Endothelial cell of hepatic sinusoid (primary cell): ENCODE measurements around the gene ZDHHC18.

ENCODE experiments used
- in situ Hi-C: cut with HindIII; loops from 2 replicates; pipeline ENCODE4 v1.10.0; 2017; ENCODE audit warnings: low sequenced_read_pairs

Gene ZDHHC18, protein sequence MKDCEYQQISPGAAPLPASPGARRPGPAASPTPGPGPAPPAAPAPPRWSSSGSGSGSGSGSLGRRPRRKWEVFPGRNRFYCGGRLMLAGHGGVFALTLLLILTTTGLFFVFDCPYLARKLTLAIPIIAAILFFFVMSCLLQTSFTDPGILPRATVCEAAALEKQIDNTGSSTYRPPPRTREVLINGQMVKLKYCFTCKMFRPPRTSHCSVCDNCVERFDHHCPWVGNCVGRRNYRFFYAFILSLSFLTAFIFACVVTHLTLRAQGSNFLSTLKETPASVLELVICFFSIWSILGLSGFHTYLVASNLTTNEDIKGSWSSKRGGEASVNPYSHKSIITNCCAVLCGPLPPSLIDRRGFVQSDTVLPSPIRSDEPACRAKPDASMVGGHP

DNA sequence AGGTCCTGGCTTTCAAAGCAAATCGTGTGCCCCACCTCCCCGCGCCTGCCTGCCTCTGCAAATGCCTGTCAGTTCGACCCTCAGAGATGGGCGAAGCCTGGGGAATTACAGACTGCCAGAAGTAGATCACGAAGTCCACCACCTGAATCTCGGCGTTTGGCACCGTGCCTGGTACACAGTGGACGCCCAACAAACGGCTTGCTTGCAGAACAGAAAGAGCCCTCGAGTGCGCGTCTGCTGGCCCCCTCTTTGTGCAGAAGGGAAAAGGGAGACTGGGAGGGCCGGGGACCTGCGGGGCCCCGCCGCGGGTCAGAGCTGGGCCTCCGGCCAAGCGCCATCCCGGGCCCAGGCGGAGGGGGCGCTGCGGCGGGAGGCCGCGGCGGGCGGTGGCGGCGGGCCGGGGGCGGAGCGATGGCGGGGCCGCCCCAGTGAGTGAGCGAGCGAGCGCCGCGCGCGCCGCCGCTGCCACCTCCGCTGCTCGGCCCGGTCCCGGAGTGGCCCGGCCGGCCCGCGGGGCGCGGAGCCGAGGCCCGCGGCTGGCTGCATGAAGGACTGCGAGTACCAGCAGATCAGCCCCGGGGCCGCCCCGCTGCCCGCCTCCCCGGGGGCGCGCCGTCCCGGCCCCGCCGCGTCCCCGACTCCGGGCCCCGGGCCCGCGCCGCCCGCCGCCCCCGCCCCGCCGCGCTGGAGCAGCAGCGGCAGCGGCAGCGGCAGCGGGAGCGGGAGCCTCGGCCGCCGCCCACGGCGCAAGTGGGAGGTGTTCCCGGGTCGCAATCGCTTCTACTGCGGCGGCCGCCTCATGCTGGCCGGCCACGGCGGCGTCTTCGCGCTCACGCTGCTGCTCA lies at the start of gene ZDHHC18:
TSS of gene ZDHHC18 (plus strand) at position 428 of the 845 bp plus-strand sequence. CDS start at position 545, 117 bp downstream.
- in situ Hi-C loops: no loop called here

DNA sequence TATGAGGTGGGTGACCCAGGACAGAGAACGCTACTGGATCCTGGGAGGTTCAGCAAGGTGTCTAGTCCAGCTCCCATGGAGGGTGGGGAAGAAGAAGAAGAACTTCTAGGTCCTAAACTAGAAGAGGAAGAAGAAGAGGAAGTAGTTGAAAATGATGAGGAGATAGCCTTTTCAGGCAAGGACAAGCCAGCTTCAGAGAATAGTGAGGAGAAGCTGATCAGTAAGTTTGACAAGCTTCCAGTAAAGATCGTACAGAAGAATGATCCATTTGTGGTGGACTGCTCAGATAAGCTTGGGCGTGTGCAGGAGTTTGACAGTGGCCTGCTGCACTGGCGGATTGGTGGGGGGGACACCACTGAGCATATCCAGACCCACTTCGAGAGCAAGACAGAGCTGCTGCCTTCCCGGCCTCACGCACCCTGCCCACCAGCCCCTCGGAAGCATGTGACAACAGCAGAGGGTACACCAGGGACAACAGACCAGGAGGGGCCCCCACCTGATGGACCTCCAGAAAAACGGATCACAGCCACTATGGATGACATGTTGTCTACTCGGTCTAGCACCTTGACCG lies 47.3 kb upstream of the ZDHHC18 start:
- in situ Hi-C loops: no loop called here

DNA sequence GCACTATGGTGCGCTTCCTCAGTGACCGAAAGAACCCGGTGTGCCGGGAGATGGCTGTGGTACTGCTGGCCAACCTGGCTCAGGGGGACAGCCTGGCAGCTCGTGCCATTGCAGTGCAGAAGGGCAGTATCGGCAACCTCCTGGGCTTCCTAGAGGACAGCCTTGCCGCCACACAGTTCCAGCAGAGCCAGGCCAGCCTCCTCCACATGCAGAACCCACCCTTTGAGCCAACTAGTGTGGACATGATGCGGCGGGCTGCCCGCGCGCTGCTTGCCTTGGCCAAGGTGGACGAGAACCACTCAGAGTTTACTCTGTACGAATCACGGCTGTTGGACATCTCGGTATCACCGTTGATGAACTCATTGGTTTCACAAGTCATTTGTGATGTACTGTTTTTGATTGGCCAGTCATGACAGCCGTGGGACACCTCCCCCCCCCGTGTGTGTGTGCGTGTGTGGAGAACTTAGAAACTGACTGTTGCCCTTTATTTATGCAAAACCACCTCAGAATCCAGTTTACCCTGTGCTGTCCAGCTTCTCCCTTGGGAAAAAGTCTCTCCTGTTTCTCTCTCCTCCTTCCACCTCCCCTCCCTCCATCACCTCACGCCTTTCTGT lies 46.0 kb upstream of the ZDHHC18 start:
- in situ Hi-C loops: no loop called here

DNA sequence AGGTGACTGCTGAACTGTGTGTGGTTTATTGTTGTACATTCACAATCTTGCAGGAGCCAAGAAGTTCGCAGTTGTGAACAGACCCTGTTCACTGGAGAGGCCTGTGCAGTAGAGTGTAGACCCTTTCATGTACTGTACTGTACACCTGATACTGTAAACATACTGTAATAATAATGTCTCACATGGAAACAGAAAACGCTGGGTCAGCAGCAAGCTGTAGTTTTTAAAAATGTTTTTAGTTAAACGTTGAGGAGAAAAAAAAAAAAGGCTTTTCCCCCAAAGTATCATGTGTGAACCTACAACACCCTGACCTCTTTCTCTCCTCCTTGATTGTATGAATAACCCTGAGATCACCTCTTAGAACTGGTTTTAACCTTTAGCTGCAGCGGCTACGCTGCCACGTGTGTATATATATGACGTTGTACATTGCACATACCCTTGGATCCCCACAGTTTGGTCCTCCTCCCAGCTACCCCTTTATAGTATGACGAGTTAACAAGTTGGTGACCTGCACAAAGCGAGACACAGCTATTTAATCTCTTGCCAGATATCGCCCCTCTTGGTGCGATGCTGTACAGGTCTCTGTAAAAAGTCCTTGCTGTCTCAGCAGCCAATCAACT lies 45.2 kb upstream of the ZDHHC18 start:
- in situ Hi-C loops: no loop called here

DNA sequence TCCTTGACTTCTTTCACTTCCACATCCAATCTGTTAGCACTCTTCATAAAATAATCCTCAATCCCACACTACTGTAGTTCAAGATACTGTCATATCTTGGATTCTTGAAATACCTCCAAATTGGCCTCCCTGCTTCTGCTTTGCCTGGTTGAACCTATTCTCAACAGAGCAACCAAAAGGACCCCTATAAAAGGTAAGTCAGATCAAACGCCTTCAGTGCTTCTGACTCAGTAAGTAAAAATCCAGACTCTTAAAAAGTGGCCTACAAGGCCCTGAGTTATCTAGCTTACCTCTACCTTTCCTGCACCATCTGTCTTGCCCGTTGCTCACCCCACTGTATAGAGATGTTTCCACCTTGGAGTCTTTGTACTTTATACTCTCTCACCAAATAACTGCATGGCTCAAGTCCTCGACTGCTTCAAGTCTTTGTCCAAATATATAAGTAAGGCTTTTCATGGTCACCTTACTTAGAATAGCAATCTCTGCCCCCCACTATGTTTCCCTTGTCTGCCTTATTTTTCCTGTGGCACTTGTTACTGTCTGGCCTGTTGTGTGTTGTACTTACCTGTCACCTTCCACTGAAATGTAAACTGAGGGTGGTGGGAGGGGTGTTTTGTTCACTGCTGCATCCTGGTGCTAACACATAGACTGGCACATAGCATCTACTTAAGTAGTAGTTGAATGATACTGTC lies 43.8 kb upstream of the ZDHHC18 start:
- in situ Hi-C loops: no loop called here

DNA sequence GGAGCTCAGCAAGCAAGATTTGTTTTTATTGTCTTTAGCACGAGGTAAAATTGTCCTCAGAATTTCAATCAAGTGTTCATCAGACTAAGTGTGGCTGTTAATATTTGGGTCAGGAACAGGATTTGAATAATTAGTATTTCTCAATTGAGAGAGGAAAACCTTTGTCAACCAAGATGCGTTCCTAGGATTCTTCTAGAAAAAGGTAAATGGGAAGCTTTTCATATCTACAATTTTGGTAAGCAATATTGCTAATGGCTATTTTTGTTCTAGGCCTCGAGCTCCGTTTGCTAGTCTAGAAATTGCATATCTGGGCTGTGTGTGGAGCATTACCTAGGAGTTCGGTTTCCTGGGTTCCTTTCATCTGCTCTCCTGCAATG lies 42.9 kb upstream of the ZDHHC18 start:
- in situ Hi-C loops: no loop called here

DNA sequence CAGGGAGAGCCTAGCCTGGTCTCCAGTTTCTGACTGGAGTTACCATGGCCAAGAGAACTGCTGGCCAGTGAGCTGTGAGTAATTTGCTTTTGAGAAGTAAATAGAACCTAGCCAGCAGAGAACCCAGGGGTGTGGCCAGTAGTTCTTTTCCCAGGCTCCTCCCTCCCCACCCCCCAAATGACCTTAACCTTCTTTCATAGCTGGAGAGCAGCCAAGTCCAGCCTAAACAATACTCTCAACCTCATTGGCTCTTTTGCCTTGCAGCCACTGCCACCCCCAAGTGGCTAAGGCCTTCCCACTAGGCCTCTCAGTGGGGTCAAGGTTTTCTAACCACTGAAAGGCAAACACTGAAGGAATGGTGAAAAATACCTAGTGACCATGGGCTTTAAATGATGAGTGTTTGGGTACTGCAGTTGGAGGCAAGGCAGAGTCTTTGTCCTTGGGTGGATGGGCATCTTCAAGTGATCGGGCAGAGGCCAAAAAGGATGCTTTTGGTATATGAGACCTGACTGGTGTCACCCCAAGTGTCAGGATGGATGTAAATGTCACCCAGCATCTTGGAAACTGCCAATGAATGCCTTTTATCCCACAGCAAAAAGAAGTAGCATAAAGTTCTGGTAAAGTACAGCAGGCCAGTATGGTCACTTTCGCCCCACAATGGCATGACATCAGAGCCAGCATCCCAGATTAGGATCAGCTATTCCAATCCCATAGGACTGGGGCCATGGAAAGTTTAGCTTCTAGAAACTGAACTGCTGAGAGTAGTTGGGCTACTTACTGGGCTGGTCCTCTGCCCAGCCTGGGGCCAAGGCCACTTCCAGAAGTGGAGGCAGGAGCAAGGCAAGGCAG lies 42.2 kb upstream of the ZDHHC18 start:
- in situ Hi-C loops: no loop called here

DNA sequence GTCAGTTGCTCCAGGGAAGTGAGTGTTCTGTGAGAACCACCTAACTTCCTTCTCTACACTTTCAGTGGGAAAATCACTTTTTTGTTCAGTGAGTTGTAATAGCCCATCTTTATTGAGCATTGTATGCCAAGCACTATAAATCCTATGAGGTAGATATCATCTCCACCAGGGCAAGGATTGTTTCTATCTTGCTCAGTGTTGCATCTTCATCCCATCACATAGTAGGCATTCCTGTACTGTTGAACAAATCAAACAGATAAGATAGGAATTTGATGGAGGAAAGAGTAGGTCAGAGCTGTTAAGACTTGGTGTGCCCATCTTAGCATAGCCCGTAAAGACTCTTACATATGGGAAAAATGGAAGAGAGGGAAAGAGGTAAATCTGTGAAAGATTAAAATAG lies 41.6 kb upstream of the ZDHHC18 start:
- in situ Hi-C loops: loop anchor here (5.0 kb wide), 1 partner anchor 183 kb away; no protein-coding TSS in a partner anchor

DNA sequence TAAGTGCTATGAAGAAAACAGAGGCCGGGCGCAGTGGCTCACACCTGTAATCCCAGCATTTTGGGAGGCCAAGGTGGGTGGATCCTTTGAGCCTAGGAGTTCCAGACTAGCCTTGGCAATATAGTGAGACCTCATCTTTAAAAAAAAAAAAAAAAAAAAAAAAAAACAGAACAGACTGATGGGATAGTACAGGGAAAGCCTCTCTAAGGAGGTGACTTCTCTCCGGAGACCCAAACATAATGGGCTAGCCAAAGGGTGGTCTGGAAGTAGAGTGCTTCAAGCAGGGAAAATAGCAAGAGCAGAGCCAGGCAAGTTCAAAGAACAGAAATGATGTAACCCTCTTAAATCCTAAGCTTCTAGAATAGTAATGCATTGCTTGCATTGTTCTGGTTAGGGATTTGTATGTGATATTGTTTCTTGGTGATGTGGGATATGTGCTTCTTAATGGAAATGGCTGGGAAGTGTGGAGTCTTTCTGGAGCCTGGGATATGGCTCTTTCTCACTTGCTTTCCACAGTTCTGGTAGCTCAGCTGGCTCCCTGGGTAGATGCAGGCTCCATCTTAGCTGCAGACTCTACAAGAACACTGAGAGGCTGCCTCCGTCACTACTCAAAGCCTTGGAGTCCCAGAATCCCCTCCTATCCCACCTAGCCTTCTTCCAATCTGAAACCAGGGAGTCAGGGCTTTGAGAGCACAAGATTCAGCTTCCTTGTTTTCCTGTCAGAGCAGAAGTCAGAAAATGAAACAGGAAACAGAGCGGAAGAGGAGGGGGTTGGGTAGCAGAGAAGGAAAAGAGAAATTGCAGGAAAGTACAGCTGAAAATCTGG lies 40.7 kb upstream of the ZDHHC18 start:
- in situ Hi-C loops: loop anchor here (5.0 kb wide), 1 partner anchor 184 kb away; no protein-coding TSS in a partner anchor

DNA sequence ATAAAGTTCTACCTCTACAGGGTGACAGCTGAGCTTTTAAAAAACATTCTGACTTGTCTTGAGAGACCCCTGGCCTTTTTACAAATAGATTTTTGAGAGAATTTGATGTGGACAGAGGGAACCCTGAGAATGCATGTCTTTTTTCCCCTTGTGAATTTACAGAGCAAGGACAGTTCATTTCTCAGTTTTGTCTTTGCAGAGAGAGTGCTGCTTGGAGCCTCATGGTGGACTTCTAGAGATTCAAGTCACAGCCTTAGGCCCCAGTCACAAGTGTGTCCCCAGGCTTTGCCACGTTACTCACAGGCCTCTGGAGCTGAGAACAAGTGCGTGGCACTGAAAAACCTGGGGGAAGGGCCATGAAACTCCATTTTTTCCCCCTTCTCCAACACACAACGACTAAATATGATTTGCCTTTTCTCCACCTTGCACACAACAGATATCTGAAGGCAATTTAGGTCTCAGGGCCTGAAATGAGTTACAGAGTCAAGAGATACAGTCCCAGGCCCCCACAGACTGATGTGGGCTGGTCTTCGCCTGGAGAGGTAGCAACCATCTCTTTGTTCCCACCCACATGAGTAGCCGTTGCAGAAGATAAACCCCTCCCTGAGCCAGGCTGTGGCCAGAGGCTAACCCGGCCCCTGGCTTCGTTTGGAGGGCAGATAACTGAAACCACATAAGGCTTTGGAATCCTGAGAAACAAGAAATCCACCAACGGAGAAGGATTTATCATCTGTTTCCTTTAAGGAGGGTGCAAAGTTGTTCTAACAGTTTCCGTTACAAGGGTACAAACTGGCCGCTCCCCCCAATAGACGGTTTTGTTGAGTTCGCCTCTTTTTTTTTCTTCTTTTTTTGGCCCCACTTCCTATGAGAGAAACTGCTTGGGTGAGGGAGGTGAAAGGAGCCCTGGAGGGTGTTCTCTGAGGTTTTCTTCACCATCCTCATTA lies 39.8 kb upstream of the ZDHHC18 start:
- in situ Hi-C loops: loop anchor here (5.0 kb wide), 1 partner anchor 184 kb away; no protein-coding TSS in a partner anchor

DNA sequence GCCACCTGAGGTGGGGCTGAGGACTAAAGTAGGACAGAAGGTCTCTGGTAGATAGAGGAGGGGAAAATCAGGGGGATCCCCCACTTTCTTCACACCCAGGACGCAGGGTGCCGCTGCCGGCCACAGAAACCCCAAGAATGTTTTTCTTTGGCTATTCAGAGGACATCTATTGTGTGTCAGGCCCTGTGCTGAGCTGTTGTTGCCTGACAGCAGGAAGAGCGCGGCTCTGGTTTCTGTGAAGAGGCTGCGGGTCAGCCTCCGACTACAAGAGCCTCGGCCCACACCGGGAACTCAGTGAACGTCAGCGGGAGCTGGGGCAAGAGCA lies 39.1 kb upstream of the ZDHHC18 start:
- in situ Hi-C loops: loop anchor here (5.0 kb wide), 1 partner anchor 185 kb away; no protein-coding TSS in a partner anchor

DNA sequence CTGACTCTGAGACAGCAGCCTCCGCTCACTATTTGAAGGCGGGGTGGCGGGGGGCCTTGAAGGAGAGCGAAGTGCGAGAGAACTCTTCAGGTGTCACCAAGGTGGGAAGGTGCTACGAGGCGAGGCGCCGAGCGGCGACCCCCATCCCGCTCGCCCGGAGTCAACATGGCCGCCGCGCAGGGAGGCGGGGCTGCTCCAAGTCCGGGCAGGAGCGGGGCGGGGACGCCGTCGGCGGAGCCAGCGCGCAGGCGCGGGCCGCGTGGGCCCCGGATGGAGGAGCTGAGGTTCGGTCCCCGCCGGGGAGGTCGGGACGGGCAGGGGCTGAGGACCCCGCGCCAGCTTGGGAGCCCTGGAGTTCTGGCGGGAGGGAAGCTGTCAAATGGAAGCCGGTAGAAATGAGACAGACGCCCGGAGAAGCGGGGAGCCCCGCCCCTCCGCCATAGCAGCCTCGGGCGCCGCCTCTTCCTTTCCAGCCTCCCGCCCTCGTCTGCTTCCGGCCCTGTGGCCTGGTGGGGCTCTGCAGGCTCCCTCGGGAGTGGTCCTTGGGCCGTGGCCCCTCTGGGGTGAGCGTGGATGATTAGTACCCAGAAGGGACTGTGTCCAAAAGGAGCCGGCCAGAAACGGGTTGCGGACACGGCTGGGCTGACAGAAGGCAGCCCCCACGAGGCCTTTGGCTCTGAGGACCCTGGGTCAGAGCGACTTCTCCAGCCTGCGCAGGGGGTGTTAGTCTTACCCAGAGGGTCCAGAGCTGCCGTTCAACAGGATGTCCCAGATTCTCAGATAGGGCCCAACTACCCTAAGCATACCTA lies 38.6 kb upstream of the ZDHHC18 start, which contains the start of gene PIGV:
TSS of gene PIGV (plus strand) at position 245 of the 809 bp plus-strand sequence. CDS start 2,866 bp downstream, outside the sequence.
- in situ Hi-C loops: loop anchor here (5.0 kb wide), 1 partner anchor 186 kb away; no protein-coding TSS in a partner anchor

DNA sequence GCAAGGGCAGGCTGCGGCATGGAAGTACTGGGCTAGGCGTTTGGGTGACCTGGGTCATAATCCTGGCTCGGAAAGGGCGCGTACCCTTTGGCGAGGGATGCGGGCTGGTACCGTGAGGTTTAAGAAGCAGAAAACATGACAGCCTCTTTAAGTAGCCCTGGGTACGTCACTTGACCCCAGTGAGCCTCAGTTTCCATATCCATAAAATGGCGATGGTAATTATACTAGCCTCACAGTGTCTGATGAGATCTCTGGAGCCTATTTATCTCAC lies 38.0 kb upstream of the ZDHHC18 start:
- in situ Hi-C loops: loop anchor here (5.0 kb wide), 1 partner anchor 186 kb away; no protein-coding TSS in a partner anchor

DNA sequence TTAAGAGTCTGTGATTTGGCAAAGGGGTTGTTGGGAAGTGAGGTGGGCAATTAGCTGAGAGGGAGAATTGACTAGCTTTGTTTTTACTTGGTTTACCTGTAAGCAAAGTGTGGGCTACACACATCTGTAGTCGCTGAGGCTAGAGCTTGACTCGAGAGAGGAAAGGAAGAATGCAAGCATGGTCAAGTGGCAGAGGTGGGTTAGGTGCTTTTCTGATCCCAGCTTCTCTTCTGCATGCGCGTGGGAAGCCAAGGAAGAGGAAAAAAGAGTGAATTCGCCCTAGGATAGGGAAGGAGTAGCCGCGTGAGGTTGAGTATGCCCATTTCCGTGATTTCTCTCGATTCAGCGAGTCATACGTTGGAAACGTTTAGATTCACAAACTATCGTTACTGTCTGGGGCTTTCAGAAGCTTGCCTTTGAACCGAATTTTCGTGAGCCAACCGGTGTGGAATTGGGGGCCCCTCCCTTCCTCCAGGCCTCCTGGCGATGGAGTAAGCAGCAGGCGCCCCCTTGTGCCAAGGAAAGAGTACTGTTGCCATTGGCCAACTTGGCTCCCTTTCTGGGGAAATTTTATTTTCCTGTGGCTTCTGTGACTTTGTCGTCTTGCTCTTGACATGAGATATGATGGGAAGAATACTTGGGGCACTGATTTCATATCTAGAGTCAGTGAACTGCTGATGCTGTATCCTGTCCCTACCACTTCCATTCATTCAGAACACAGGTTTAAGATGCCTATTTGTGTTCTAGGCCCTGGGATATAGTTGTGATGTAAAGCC lies 37.5 kb upstream of the ZDHHC18 start:
- in situ Hi-C loops: loop anchor here (5.0 kb wide), 1 partner anchor 187 kb away; no protein-coding TSS in a partner anchor

DNA sequence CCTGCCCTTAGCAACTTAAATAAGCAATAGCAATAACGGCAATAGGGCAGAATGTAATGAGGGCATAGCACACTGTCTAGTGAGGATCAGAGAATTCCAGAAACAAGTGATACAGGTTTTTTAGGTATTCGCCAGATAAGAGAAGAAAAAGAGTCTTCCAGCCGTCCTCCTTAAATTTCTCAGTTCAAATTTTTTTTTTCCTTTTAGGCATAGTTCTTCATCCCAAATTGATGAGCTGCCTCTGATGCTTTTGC lies 36.9 kb upstream of the ZDHHC18 start:
- in situ Hi-C loops: loop anchor here (5.0 kb wide), 1 partner anchor 187 kb away; no protein-coding TSS in a partner anchor

DNA sequence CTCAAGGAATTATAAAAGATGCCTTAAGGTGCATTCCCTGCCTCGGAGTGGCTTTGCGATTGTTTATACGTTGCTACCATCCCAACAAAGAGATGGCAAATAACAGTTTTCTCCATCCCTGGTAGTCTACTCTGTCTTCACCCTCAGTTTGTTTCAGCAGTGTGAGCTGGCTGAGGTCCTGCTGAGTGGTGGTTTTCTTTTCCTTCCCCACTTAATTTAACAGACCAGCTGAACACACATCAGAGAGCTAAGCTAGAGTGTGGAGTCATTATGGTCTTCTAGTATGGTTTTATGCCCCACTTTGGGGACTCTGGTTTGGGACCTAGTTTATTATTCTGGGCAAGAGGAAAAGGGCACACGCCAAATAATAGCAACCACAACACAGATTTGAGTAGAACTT lies 36.6 kb upstream of the ZDHHC18 start:
- in situ Hi-C loops: loop anchor here (5.0 kb wide), 1 partner anchor 188 kb away; no protein-coding TSS in a partner anchor
